MM.1S (cell line): ENCODE measurements around the gene TCF15.

Experiments used
- DNase-seq: peaks from one replicate; pipeline ENCODE4 v3.0.0-alpha.2; 2015
- H2AFZ ChIP-seq: fragments of 300-600 bp; sonication (generic); 2 replicates; pipeline ENCODE4 v1.6.0; 2016; ENCODE audit warnings: antibody characterized with exemption, low read length
- H3F3A ChIP-seq: fragments of 300-600 bp; sonication (generic); 2 replicates; pipeline ENCODE4 v1.6.1; 2016; ENCODE audit warnings: mild to moderate bottlenecking, antibody characterized with exemption, low read length, moderate library complexity, mixed read lengths; ENCODE audit not compliant: insufficient read depth
- H3K27ac ChIP-seq: fragments of 300-600 bp; sonication (generic); 2 replicates; pipeline ENCODE4 v1.5.1; 2016; ENCODE audit warnings: mild to moderate bottlenecking, low read length
- H3K27me3 ChIP-seq: fragments of 300-600 bp; sonication (generic); replicated peaks from 2 replicates; pipeline ENCODE4 v1.6.0; 2016; ENCODE audit warnings: low read length; ENCODE audit not compliant: insufficient read depth
- H3K36me3 ChIP-seq: fragments of 300-600 bp; sonication (generic); replicated peaks from 2 replicates; pipeline ENCODE4 v1.6.1; 2016; ENCODE audit warnings: mild to moderate bottlenecking, low read length, mixed read lengths; ENCODE audit not compliant: insufficient read depth
- H3K4me1 ChIP-seq: fragments of 300-600 bp; sonication (generic); 2 replicates; pipeline ENCODE4 v1.6.1; 2016; ENCODE audit warnings: low read length, mixed read lengths
- H3K4me2 ChIP-seq: fragments of 300-600 bp; sonication (generic); 2 replicates; pipeline ENCODE4 v1.6.0; 2016; ENCODE audit warnings: low read depth, low read length
- H3K4me3 ChIP-seq: fragments of 300-600 bp; sonication (generic); 2 replicates; pipeline ENCODE4 v1.5.1; 2016; ENCODE audit warnings: low read length, mixed read lengths
- H3K79me2 ChIP-seq: fragments of 300-600 bp; sonication (generic); 2 replicates; pipeline ENCODE4 v1.6.1; 2016; ENCODE audit warnings: mixed run types, low read length, mixed read lengths
- H3K9ac ChIP-seq: fragments of 300-600 bp; sonication (generic); 2 replicates; pipeline ENCODE4 v1.6.1; 2016; ENCODE audit warnings: low read length, mixed read lengths
- H3K9me2 ChIP-seq: fragments of 300-600 bp; sonication (generic); replicated peaks from 2 replicates; pipeline ENCODE4 v1.6.1; 2016; ENCODE audit warnings: mild to moderate bottlenecking, low read length, mixed read lengths; ENCODE audit not compliant: insufficient read depth
- H3K9me3 ChIP-seq: fragments of 300-600 bp; sonication (generic); replicated peaks from 2 replicates; pipeline ENCODE4 v1.6.1; 2016; ENCODE audit warnings: mild to moderate bottlenecking, low read length, mixed read lengths; ENCODE audit not compliant: insufficient read depth
- H4K20me1 ChIP-seq: fragments of 300-600 bp; sonication (generic); 2 replicates; pipeline ENCODE4 v1.6.1; 2016; ENCODE audit warnings: mild to moderate bottlenecking, low read length, moderate library complexity, mixed read lengths; ENCODE audit not compliant: insufficient read depth
- EZH2 ChIP-seq: fragments of 300-600 bp; sonication (generic); optimal IDR thresholded peaks from 2 replicates; pipeline ENCODE3; 2017; ENCODE audit warnings: low read depth, mild to moderate bottlenecking, antibody characterized with exemption, low read length, mixed read lengths
- EZH2phosphoT487 ChIP-seq: fragments of 300-600 bp; sonication (generic); IDR thresholded peaks from 2 replicates; pipeline ENCODE4 v1.6.1; 2018; ENCODE audit warnings: antibody characterized with exemption, low read length
- TF ChIP-seq, protein P1 (sequence below): fragments of 300-600 bp; sonication (generic); IDR thresholded peaks from 2 replicates; pipeline ENCODE4 v1.5.1; 2016; ENCODE audit warnings: antibody characterized with exemption, low read length, mixed read lengths

The TCF15 gene, protein sequence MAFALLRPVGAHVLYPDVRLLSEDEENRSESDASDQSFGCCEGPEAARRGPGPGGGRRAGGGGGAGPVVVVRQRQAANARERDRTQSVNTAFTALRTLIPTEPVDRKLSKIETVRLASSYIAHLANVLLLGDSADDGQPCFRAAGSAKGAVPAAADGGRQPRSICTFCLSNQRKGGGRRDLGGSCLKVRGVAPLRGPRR

DNA sequence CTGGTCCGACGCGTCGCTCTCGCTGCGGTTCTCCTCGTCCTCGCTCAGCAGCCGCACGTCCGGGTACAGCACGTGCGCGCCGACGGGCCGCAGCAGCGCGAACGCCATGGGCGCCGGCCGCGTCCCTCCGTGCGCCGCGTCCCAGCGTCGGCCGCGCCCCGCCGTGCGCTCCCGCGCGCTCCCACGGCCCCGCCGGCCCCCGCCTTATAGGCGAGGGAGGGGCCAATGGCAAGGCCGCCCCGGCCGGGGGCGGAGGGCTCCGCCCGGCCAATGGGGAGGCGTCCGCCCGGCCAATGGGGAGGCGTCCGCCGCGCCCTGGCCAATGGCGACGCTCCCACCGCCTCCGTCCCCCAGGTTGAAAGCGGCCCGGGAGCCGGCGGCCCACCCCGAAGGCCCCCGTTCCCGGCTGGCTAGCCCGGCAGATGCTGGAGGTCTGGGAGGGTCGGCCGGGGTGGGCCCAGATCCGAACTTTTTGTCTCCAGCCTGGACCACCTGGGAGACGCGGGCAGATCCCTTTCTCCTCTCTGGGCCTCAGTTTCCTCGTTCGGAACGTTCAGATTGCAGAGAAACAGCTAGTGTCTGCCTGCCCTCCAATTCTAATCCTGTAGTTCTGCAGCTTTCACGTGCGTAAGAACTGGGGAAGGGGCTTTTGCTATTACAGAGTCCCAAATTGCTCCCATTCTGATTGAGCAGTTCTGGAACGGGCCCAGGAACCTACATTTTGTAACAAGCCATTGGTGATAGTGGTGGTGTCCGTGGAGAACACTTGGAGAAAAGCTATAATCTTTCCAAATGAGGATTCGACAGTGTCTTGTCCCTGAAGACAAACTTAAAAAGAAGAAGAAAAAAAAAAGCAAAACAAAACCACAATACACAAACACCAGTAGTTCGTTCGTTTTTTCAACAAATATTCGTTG lies at the start of gene TCF15:
TSS of gene TCF15 (minus strand) at position 180 of the 917 bp plus-strand sequence. CDS start at position 108, 72 bp downstream.
- Histone ChIP-seq H3K36me3 (no peaks in the 10 kb centered on the region), H3K27ac (no peak within 1 kb of the TSS), H3K4me1 (no peaks in the 10 kb centered on the region), H3F3A (no peaks in the 10 kb centered on the region), H3K27me3 (peaks cover 25% of the 10 kb centered on the region), H2AFZ (no peak within 1 kb of the TSS), H3K4me2 (no peak within 1 kb of the TSS), H4K20me1 (no peaks in the 10 kb centered on the region), H3K9ac (no peak within 1 kb of the TSS), H3K4me3 (no peak within 1 kb of the TSS), H3K79me2 (no peaks in the 10 kb centered on the region), H3K9me3 (no peaks in the 10 kb centered on the region), H3K9me2 (no peaks in the 10 kb centered on the region)
- TF ChIP-seq EZH2phosphoT487 (no peak), EZH2 (no peak)
- TF ChIP-seq, protein P1, sequence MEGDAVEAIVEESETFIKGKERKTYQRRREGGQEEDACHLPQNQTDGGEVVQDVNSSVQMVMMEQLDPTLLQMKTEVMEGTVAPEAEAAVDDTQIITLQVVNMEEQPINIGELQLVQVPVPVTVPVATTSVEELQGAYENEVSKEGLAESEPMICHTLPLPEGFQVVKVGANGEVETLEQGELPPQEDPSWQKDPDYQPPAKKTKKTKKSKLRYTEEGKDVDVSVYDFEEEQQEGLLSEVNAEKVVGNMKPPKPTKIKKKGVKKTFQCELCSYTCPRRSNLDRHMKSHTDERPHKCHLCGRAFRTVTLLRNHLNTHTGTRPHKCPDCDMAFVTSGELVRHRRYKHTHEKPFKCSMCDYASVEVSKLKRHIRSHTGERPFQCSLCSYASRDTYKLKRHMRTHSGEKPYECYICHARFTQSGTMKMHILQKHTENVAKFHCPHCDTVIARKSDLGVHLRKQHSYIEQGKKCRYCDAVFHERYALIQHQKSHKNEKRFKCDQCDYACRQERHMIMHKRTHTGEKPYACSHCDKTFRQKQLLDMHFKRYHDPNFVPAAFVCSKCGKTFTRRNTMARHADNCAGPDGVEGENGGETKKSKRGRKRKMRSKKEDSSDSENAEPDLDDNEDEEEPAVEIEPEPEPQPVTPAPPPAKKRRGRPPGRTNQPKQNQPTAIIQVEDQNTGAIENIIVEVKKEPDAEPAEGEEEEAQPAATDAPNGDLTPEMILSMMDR = no peak
- no peak for DNase-seq

DNA sequence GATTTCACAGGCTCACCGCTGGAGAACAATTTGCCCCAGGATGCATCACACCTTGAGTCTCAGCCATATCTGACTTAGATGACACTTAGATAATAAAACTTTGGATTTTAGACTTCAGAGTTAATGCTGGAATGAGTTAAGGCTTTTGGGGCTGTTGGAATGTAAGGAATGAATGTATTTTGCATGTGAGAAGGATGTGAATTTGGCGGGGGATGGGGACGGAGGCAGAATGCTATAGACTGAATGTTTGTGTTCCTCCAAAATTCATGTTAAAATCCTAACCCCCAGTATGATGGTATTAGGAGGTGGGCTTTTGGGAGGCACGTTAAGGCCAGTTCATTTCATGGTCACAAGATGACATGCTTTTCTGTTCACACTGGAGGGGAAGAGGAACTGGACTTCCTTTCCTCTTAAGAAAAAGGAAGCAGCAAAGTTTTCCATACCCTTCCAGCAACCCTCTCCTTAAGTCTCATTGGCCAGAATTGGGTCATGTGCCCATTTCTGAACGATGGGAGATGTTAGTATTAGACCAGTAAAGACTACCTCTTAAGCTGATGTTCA lies 48.7 kb upstream of the TCF15 start:
- Histone ChIP-seq H2AFZ (no peak overlapping the region), H3K9me3 (no peaks in the 10 kb centered on the region), H3K36me3 (no peaks in the 10 kb centered on the region), H3K27me3 (peaks cover 35% of the 10 kb centered on the region), H3K9ac (no peak overlapping the region), H3K4me2 (no peak overlapping the region), H3F3A (no peaks in the 10 kb centered on the region), H3K9me2 (no peaks in the 10 kb centered on the region), H3K27ac (no peak overlapping the region), H3K79me2 (no peaks in the 10 kb centered on the region), H3K4me1 (peaks cover 1% of the 10 kb centered on the region; the same call in 1 of the 2 replicates), H4K20me1 (no peaks in the 10 kb centered on the region), H3K4me3 (no peak overlapping the region)
- TF ChIP-seq EZH2phosphoT487 (no peak), EZH2 (no peak)
- TF ChIP-seq, protein P1 = no peak
- DNase-seq = no peak

DNA sequence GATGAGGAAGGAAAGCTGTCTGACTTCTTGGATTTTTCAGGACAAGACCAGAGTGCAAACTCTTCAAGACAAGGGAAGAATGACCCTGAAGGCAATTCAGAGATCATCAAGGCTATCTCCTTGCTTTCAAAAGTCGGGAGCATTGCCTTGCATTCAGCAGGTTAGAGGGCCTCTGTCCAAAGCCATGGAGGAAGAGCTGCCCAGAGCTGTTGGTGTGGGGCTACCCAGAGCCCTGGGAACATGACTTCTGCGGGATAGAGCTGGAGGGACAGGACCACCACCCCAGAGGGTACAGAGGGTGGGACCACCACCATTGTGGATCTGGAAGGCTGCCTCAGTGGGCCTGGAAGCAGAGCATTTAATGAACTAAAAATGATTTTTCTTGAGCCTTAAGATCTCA lies 48.1 kb upstream of the TCF15 start:
- H4K20me1 ChIP-seq = no peaks in the 10 kb centered on the region
- H3K27me3 ChIP-seq = peaks cover 35% of the 10 kb centered on the region
- H3K79me2 ChIP-seq = no peaks in the 10 kb centered on the region
- H3F3A ChIP-seq = no peaks in the 10 kb centered on the region
- H3K4me1 ChIP-seq = peaks cover 5% of the 10 kb centered on the region; the same call in 1 of the 2 replicates
- no peak overlapping the region for H3K4me3 ChIP-seq
- no peak overlapping the region for H3K27ac ChIP-seq
- no peak overlapping the region for H3K9ac ChIP-seq
- no peak for TF ChIP-seq EZH2
- TF ChIP-seq EZH2phosphoT487 = no peak
- TF ChIP-seq, protein P1 = no peak
- H3K9me2 ChIP-seq = no peaks in the 10 kb centered on the region
- no peaks in the 10 kb centered on the region for H3K36me3 ChIP-seq
- H3K4me2 ChIP-seq = no peak overlapping the region
- H3K9me3 ChIP-seq = no peaks in the 10 kb centered on the region
- H2AFZ ChIP-seq = no peak overlapping the region
- DNase-seq = no peak
